ENCODE results near the gene LRRC32. TPM values are rescaled to one million over a fixed set of nuclear protein-coding genes. Genes with fewer than 3 reads are reported as not detected.

LRRC32 gene
- total RNA-seq, 1 donor from 2014 or later = 0.39 TPM

DNA sequence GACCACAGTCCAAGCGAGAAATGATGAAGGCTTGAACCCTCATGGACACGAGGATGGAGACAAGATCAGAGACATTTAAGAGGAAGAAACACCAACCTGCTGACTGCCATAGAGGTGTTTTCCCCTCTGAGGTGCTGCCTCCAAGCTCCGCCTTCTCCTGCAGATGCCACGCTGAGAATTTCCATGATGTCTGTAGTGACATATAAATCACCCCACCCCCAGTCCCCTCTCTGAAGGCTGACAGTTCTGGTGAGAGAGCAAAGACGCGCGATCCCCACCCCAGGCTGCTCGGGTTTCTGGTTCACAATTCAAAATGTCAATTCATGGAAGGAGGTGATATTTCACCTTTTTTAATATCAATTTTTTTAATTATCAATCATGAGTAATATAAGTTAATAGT, 28.2 kb downstream of the LRRC32 start:
- DNase-seq = no peak
- Mint-ChIP-seq H3K27me3 (ENCODE audit: unreplicated experiment) (no peaks in the 10 kb centered on the region), H3K4me1 (ENCODE audit: low read depth, unreplicated experiment) (no peaks in the 10 kb centered on the region), H3K27ac (ENCODE audit: unreplicated experiment) (no peak overlapping the region), H3K36me3 (ENCODE audit: unreplicated experiment) (peaks cover 7% of the 10 kb centered on the region), H3K4me3 (ENCODE audit: unreplicated experiment) (no peak overlapping the region), H3K9me3 (ENCODE audit: unreplicated experiment) (no peaks in the 10 kb centered on the region)
- TF ChIP-seq, protein P1, sequence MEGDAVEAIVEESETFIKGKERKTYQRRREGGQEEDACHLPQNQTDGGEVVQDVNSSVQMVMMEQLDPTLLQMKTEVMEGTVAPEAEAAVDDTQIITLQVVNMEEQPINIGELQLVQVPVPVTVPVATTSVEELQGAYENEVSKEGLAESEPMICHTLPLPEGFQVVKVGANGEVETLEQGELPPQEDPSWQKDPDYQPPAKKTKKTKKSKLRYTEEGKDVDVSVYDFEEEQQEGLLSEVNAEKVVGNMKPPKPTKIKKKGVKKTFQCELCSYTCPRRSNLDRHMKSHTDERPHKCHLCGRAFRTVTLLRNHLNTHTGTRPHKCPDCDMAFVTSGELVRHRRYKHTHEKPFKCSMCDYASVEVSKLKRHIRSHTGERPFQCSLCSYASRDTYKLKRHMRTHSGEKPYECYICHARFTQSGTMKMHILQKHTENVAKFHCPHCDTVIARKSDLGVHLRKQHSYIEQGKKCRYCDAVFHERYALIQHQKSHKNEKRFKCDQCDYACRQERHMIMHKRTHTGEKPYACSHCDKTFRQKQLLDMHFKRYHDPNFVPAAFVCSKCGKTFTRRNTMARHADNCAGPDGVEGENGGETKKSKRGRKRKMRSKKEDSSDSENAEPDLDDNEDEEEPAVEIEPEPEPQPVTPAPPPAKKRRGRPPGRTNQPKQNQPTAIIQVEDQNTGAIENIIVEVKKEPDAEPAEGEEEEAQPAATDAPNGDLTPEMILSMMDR (IDR thresholded peaks at IDR 0.05; ENCODE audit: partially characterized antibody, unreplicated experiment) = no peak

- TF ChIP-seq, protein P1 (IDR thresholded peaks at IDR 0.05; ENCODE audit: partially characterized antibody, unreplicated experiment) = no peak
- Mint-ChIP-seq H3K9me3 (ENCODE audit: unreplicated experiment) (no peaks in the 10 kb centered on the region), H3K4me3 (ENCODE audit: unreplicated experiment) (no peak overlapping the region), H3K27ac (ENCODE audit: unreplicated experiment) (no peak overlapping the region), H3K27me3 (ENCODE audit: unreplicated experiment) (no peaks in the 10 kb centered on the region), H3K36me3 (ENCODE audit: unreplicated experiment) (peaks cover 3% of the 10 kb centered on the region), H3K4me1 (ENCODE audit: low read depth, unreplicated experiment) (no peaks in the 10 kb centered on the region)
- no peak for DNase-seq
These were observed 28.6 kb downstream of the LRRC32 start for GRCh38 chr11:76641905-76642304.

GRCh38 chr11:76640501-76640900, 30.0 kb downstream of the LRRC32 start:
- Mint-ChIP-seq H3K4me1 (ENCODE audit: low read depth, unreplicated experiment) (no peaks in the 10 kb centered on the region), H3K9me3 (ENCODE audit: unreplicated experiment) (no peaks in the 10 kb centered on the region), H3K27me3 (ENCODE audit: unreplicated experiment) (peaks cover 1% of the 10 kb centered on the region), H3K4me3 (ENCODE audit: unreplicated experiment) (no peak overlapping the region), H3K36me3 (ENCODE audit: unreplicated experiment) (no peaks in the 10 kb centered on the region), H3K27ac (ENCODE audit: unreplicated experiment) (no peak overlapping the region)
- TF ChIP-seq, protein P1 (IDR thresholded peaks at IDR 0.05; ENCODE audit: partially characterized antibody, unreplicated experiment) = no peak
- DNase-seq = no peak

GRCh38 chr11:76639621-76640020, 30.9 kb downstream of the LRRC32 start:
- Mint-ChIP-seq H3K9me3 (ENCODE audit: unreplicated experiment) (no peaks in the 10 kb centered on the region), H3K4me3 (ENCODE audit: unreplicated experiment) (no peak overlapping the region), H3K27me3 (ENCODE audit: unreplicated experiment) (peaks cover 1% of the 10 kb centered on the region)

More at GRCh38 chr11:76639621-76640020, 30.9 kb downstream of the LRRC32 start:
- no peaks in the 10 kb centered on the region for H3K36me3 Mint-ChIP-seq (ENCODE audit: unreplicated experiment)
- TF ChIP-seq, protein P1 (IDR thresholded peaks at IDR 0.05; ENCODE audit: partially characterized antibody, unreplicated experiment) = no peak
- no peaks in the 10 kb centered on the region for H3K4me1 Mint-ChIP-seq (ENCODE audit: low read depth, unreplicated experiment)
- DNase-seq = no peak
- no peak overlapping the region for H3K27ac Mint-ChIP-seq (ENCODE audit: unreplicated experiment)
